ENCODE measurements around the gene ISOC1.

Gene ISOC1

DNA sequence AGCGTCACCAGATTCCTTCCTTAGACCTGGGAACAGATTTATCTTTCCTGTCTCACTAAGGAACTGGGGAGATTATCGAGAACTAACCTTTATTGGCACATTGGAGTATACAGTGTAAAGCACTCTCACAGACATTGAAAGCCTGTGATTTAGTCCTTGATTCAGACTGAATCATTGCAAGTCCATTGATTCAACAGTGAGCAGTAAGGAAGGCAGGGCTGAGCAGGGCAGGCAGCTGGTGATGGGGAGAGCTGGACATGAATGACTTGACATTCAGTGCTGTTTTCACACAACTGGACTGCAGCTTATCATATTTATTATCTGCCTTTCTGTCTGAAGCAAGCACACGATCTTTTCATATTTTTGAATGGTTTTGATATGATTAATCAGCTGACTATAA, 16.2 kb downstream of the ISOC1 start (continued):
- TF ChIP-seq, protein P1, sequence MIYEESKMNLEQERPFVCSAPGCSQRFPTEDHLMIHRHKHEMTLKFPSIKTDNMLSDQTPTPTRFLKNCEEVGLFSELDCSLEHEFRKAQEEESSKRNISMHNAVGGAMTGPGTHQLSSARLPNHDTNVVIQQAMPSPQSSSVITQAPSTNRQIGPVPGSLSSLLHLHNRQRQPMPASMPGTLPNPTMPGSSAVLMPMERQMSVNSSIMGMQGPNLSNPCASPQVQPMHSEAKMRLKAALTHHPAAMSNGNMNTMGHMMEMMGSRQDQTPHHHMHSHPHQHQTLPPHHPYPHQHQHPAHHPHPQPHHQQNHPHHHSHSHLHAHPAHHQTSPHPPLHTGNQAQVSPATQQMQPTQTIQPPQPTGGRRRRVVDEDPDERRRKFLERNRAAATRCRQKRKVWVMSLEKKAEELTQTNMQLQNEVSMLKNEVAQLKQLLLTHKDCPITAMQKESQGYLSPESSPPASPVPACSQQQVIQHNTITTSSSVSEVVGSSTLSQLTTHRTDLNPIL (CRISPR knock-in tag; IDR thresholded peaks at IDR 0.05; ENCODE audit: low read depth) = no peak
- no peak for TF ChIP-seq ZNF8 (CRISPR knock-in tag; IDR thresholded peaks at IDR 0.05)
- TF ChIP-seq, protein P2, sequence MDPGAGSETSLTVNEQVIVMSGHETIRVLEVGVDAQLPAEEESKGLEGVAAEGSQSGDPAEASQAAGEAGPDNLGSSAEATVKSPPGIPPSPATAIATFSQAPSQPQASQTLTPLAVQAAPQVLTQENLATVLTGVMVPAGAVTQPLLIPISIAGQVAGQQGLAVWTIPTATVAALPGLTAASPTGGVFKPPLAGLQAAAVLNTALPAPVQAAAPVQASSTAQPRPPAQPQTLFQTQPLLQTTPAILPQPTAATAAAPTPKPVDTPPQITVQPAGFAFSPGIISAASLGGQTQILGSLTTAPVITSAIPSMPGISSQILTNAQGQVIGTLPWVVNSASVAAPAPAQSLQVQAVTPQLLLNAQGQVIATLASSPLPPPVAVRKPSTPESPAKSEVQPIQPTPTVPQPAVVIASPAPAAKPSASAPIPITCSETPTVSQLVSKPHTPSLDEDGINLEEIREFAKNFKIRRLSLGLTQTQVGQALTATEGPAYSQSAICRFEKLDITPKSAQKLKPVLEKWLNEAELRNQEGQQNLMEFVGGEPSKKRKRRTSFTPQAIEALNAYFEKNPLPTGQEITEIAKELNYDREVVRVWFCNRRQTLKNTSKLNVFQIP (CRISPR knock-in tag; IDR thresholded peaks at IDR 0.05; ENCODE audit: borderline replicate concordance, low read depth) = no peak

DNA sequence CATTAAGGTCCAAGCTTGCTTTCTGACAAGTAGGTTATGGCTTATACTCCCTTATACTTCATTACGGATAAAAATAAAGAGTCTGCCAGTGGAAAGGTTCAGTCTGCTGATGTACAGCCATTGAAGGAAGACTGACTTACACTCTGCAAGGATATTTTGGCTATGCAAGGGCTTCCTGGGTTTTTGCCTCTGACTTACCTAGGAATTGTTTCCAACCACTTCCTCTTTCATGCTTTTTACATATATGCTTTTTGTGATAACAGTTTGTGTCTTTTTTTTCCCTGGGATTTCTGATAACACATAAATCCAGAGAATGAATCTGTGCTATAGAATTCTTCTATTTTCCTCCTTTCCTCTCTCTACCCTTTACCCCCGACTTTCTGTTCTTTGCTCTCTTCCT, 16.8 kb downstream of the ISOC1 start:
- TF ChIP-seq ZC3H10 (CRISPR knock-in tag; IDR thresholded peaks at IDR 0.05) (no peak), TCF4 (CRISPR knock-in tag; IDR thresholded peaks at IDR 0.05; ENCODE audit: borderline replicate concordance) (no peak), CSDC2 (CRISPR knock-in tag; IDR thresholded peaks at IDR 0.05) (no peak), GLIS3 (CRISPR knock-in tag; IDR thresholded peaks at IDR 0.05) (no peak), SNAI2 (CRISPR knock-in tag; IDR thresholded peaks at IDR 0.05) (no peak), ZNF8 (CRISPR knock-in tag; IDR thresholded peaks at IDR 0.05) (no peak), BACH2 (CRISPR knock-in tag; IDR thresholded peaks at IDR 0.05; ENCODE audit: borderline replicate concordance) (no peak), OSR1 (CRISPR knock-in tag; IDR thresholded peaks at IDR 0.05) (no peak), ESRRG (CRISPR knock-in tag; IDR thresholded peaks at IDR 0.05) (no peak), ZNF70 (CRISPR knock-in tag; IDR thresholded peaks at IDR 0.05) (no peak), ZFP3 (CRISPR knock-in tag; IDR thresholded peaks at IDR 0.05) (no peak), PPARA (CRISPR knock-in tag; IDR thresholded peaks at IDR 0.05; ENCODE audit: borderline replicate concordance) (no peak), TOX (CRISPR knock-in tag; IDR thresholded peaks at IDR 0.05; ENCODE audit: borderline replicate concordance) (no peak), ZFP30 (CRISPR knock-in tag; IDR thresholded peaks at IDR 0.05) (no peak)
- TF ChIP-seq, protein P2 (CRISPR knock-in tag; IDR thresholded peaks at IDR 0.05; ENCODE audit: borderline replicate concordance, low read depth) = no peak
- TF ChIP-seq, protein P1 (CRISPR knock-in tag; IDR thresholded peaks at IDR 0.05; ENCODE audit: low read depth) = no peak
- TF ChIP-seq, protein P3, sequence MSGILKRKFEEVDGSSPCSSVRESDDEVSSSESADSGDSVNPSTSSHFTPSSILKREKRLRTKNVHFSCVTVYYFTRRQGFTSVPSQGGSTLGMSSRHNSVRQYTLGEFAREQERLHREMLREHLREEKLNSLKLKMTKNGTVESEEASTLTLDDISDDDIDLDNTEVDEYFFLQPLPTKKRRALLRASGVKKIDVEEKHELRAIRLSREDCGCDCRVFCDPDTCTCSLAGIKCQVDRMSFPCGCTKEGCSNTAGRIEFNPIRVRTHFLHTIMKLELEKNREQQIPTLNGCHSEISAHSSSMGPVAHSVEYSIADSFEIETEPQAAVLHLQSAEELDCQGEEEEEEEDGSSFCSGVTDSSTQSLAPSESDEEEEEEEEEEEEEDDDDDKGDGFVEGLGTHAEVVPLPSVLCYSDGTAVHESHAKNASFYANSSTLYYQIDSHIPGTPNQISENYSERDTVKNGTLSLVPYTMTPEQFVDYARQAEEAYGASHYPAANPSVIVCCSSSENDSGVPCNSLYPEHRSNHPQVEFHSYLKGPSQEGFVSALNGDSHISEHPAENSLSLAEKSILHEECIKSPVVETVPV (CRISPR knock-in tag; IDR thresholded peaks at IDR 0.05) = no peak
- TF ChIP-seq, protein P4, sequence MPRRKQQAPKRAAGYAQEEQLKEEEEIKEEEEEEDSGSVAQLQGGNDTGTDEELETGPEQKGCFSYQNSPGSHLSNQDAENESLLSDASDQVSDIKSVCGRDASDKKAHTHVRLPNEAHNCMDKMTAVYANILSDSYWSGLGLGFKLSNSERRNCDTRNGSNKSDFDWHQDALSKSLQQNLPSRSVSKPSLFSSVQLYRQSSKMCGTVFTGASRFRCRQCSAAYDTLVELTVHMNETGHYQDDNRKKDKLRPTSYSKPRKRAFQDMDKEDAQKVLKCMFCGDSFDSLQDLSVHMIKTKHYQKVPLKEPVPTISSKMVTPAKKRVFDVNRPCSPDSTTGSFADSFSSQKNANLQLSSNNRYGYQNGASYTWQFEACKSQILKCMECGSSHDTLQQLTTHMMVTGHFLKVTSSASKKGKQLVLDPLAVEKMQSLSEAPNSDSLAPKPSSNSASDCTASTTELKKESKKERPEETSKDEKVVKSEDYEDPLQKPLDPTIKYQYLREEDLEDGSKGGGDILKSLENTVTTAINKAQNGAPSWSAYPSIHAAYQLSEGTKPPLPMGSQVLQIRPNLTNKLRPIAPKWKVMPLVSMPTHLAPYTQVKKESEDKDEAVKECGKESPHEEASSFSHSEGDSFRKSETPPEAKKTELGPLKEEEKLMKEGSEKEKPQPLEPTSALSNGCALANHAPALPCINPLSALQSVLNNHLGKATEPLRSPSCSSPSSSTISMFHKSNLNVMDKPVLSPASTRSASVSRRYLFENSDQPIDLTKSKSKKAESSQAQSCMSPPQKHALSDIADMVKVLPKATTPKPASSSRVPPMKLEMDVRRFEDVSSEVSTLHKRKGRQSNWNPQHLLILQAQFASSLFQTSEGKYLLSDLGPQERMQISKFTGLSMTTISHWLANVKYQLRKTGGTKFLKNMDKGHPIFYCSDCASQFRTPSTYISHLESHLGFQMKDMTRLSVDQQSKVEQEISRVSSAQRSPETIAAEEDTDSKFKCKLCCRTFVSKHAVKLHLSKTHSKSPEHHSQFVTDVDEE (CRISPR knock-in tag; IDR thresholded peaks at IDR 0.05) = no peak
- TF ChIP-seq, protein P5, sequence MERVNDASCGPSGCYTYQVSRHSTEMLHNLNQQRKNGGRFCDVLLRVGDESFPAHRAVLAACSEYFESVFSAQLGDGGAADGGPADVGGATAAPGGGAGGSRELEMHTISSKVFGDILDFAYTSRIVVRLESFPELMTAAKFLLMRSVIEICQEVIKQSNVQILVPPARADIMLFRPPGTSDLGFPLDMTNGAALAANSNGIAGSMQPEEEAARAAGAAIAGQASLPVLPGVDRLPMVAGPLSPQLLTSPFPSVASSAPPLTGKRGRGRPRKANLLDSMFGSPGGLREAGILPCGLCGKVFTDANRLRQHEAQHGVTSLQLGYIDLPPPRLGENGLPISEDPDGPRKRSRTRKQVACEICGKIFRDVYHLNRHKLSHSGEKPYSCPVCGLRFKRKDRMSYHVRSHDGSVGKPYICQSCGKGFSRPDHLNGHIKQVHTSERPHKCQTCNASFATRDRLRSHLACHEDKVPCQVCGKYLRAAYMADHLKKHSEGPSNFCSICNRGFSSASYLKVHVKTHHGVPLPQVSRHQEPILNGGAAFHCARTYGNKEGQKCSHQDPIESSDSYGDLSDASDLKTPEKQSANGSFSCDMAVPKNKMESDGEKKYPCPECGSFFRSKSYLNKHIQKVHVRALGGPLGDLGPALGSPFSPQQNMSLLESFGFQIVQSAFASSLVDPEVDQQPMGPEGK (CRISPR knock-in tag; IDR thresholded peaks at IDR 0.05; ENCODE audit: borderline replicate concordance) = no peak

More for the DNA sequence above, 16.8 kb downstream of the ISOC1 start:
- ATAC-seq = no peak
